PC-3 (cell line): ENCODE results near the gene COL9A3. TPM values are rescaled to one million over a fixed set of nuclear protein-coding genes. Genes with fewer than 3 reads are reported as not detected.
A peak's percentile ranks its signal among the peaks of the same experiment; 100 is the strongest.

Source experiments
- ATAC-seq: fragments of 200-7000 bp; cut with Tn5 transposase; 2 replicates; pipeline ENCODE4 v1.9.1; 2020; ENCODE audit warnings: mild to moderate bottlenecking, moderate library complexity
- BruUV-seq: library from RNA; stranded (reverse); fragments of 400-500 nt; replicated peaks from 2 replicates; lab custom pipeline; 2021; lab: Mats Ljungman, UMichigan
- CTCF ChIA-PET: fragments of 300-600 bp; sonication (Branson Sonifier 250); formaldehyde crosslinking; loops from one replicate; lab custom pipeline; 2022; ENCODE audit warnings: antibody characterized with exemption; lab: Charles Lee
- POLR2A ChIA-PET: fragments of 300-600 bp; sonication (Branson Sonifier 250); formaldehyde crosslinking; loops from one replicate; lab custom pipeline; 2022; ENCODE audit warnings: antibody characterized with exemption; ENCODE audit not compliant: unreplicated experiment; lab: Charles Lee
- DNase-seq: peaks from one replicate; pipeline ENCODE4 v3.0.0-alpha.2; 2015
- H2AFZ ChIP-seq: fragments of 300-600 bp; sonication (generic); 2 replicates; pipeline ENCODE4 v1.6.0; 2016; ENCODE audit warnings: antibody characterized with exemption, low read length
- H3F3A ChIP-seq: fragments of 300-600 bp; sonication (generic); one replicate; pipeline ENCODE4 v1.6.0; 2017; ENCODE audit warnings: antibody characterized with exemption, low read length, control low read depth, mild to moderate bottlenecking; ENCODE audit not compliant: unreplicated experiment
- H3K27ac ChIP-seq: fragments of 300-600 bp; sonication (generic); 2 replicates; pipeline ENCODE4 v1.5.1; 2016; ENCODE audit warnings: mild to moderate bottlenecking, low read length
- H3K27me3 ChIP-seq: fragments of 300-600 bp; sonication (generic); 2 replicates; pipeline ENCODE4 v1.6.1; 2016; ENCODE audit warnings: low read length, mixed read lengths
- H3K36me3 ChIP-seq: fragments of 300-600 bp; sonication (generic); 2 replicates; pipeline ENCODE4 v1.6.1; 2016; ENCODE audit warnings: low read depth, mixed run types, low read length, mixed read lengths
- H3K4me1 ChIP-seq: fragments of 300-600 bp; sonication (generic); 2 replicates; pipeline ENCODE4 v1.5.1; 2016; ENCODE audit warnings: low read length; ENCODE audit not compliant: insufficient read depth
- H3K4me2 ChIP-seq: fragments of 300-600 bp; sonication (generic); 2 replicates; pipeline ENCODE4 v1.6.0; 2016; ENCODE audit warnings: low read length
- H3K4me3 ChIP-seq: fragments of 300-600 bp; sonication (generic); 2 replicates; pipeline ENCODE4 v1.5.1; 2016; ENCODE audit warnings: mild to moderate bottlenecking, low read length, mixed read lengths
- H3K79me2 ChIP-seq: fragments of 300-600 bp; sonication (generic); 2 replicates; pipeline ENCODE4 v1.6.1; 2017; ENCODE audit warnings: low read length, mixed read lengths
- H3K9ac ChIP-seq: fragments of 300-600 bp; sonication (generic); 2 replicates; pipeline ENCODE4 v1.6.0; 2016; ENCODE audit warnings: mild to moderate bottlenecking, low read length
- H3K9me2 ChIP-seq: fragments of 300-600 bp; sonication (generic); replicated peaks from 2 replicates; pipeline ENCODE4 v1.6.1; 2016; ENCODE audit warnings: mixed run types, low read length, mixed read lengths
- H3K9me3 ChIP-seq: fragments of 300-600 bp; sonication (generic); 2 replicates; pipeline ENCODE4 v1.6.1; 2016; ENCODE audit warnings: low read length, mixed read lengths
- H4K20me1 ChIP-seq: fragments of 300-600 bp; sonication (generic); 2 replicates; pipeline ENCODE4 v1.6.1; 2016; ENCODE audit warnings: low read length, mixed read lengths
- EZH2 ChIP-seq: fragments of 300-600 bp; sonication (generic); IDR thresholded peaks from one replicate; pipeline ENCODE4 v1.6.1; 2017; ENCODE audit warnings: antibody characterized with exemption, mild to moderate bottlenecking, low read length; ENCODE audit not compliant: unreplicated experiment
- EZH2phosphoT487 ChIP-seq: fragments of 300-600 bp; sonication (generic); IDR thresholded peaks from 2 replicates; pipeline ENCODE4 v1.6.1; 2018; ENCODE audit warnings: mild to moderate bottlenecking, antibody characterized with exemption, low read length, borderline replicate concordance
- intact Hi-C: fragments of 100-400 bp; cut with micrococcal nuclease; formaldehyde crosslinking; loops from 2 replicates; pipeline ENCODE4 v1.9.0; 2023
- total RNA-seq: library from RNA; depleted of rRNA; stranded (reverse); fragments of >200 nt; gene quantifications from 2 replicates; pipeline ENCODE4 v1.2.3, GENCODE V29; 2014
- TF ChIP-seq, protein P1 (sequence below): fragments of 300-600 bp; sonication (generic); conservative IDR thresholded peaks from 2 replicates; pipeline ENCODE4 v1.5.1; 2017; ENCODE audit warnings: antibody characterized with exemption, low read depth, mild to moderate bottlenecking, low read length

Gene COL9A3
- total RNA-seq, 1 experiment from 2014 or later: 14.3 TPM

DNA sequence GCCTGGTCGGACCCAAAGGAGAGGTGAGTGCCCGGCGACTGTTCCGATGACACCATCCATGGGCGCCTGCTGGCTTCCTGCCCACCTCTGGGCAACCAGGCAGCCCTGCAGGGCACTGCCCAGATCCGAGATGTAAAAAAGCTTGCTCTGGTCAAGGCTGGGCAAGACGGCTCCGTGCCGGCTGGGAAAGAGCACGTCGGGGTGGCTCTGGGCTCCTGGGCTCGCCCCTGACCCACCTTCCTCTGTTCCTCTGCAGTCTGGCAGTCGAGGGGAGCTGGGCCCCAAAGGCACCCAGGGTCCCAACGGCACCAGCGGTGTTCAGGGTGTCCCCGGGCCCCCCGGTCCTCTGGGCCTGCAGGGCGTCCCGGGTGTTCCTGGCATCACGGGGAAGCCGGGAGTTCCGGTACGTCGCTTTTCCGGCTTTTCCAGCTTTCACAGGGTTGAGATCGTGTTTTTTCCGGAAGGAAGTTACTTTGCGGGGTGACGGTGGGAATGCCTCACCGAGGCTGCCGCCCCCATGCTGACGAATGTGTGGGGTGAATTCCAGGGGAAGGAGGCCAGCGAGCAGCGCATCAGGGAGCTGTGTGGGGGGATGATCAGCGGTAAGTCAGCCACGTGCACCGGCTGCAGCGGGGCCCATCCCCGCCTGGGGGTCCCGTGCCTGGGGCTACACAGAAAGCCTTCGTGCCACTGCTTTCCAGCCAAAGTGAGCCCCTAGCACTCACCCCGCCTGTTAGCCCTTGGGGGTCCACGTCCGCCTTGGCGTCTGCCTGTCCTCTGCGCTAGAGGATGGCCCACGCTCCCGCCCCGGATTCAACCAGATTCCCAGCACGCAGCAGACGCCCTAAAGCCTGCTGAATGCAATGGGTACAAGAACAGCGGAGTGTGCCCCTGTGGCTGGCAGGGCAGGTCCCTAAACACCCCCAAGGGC is 19.3 kb downstream of the COL9A3 start:
- no peaks in the 10 kb centered on the region for H3K27me3 ChIP-seq

GRCh38 chr20:62836967-62837490 is 20.2 kb downstream of the COL9A3 start:
- Histone ChIP-seq H3K9ac (no peak overlapping the region), H4K20me1 (no peaks in the 10 kb centered on the region), H3K27ac (no peak overlapping the region), H2AFZ (no peak overlapping the region), H3K79me2 (no peaks in the 10 kb centered on the region), H3K4me1 (peaks cover 38% of the 10 kb centered on the region), H3F3A (no peaks in the 10 kb centered on the region), H3K9me2 (no peaks in the 10 kb centered on the region), H3K36me3 (no peaks in the 10 kb centered on the region), H3K4me3 (no peak overlapping the region), H3K4me2 (no peak overlapping the region), H3K27me3 (no peaks in the 10 kb centered on the region), H3K9me3 (no peaks in the 10 kb centered on the region)
- ChIA-PET CTCF (no interaction called here), POLR2A (no interaction called here)
- intact Hi-C loops: no loop called here
- BruUV-seq: no TSS peak
- ATAC-seq (no peak), DNase-seq (no peak)
- TF ChIP-seq EZH2phosphoT487 (no peak), EZH2 (no peak)
- TF ChIP-seq, protein P1, sequence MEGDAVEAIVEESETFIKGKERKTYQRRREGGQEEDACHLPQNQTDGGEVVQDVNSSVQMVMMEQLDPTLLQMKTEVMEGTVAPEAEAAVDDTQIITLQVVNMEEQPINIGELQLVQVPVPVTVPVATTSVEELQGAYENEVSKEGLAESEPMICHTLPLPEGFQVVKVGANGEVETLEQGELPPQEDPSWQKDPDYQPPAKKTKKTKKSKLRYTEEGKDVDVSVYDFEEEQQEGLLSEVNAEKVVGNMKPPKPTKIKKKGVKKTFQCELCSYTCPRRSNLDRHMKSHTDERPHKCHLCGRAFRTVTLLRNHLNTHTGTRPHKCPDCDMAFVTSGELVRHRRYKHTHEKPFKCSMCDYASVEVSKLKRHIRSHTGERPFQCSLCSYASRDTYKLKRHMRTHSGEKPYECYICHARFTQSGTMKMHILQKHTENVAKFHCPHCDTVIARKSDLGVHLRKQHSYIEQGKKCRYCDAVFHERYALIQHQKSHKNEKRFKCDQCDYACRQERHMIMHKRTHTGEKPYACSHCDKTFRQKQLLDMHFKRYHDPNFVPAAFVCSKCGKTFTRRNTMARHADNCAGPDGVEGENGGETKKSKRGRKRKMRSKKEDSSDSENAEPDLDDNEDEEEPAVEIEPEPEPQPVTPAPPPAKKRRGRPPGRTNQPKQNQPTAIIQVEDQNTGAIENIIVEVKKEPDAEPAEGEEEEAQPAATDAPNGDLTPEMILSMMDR: no peak

More for the DNA sequence above, 19.3 kb downstream of the COL9A3 start:
- Histone ChIP-seq H3K9me2 (no peaks in the 10 kb centered on the region), H3F3A (no peaks in the 10 kb centered on the region), H3K9me3 (no peaks in the 10 kb centered on the region), H2AFZ (peak overlapping the region; percentile 60), H3K79me2 (no peaks in the 10 kb centered on the region), H3K36me3 (no peaks in the 10 kb centered on the region), H4K20me1 (no peaks in the 10 kb centered on the region), H3K9ac (peak overlapping the region; percentile 39; the same call in 1 of the 2 replicates), H3K4me1 (peaks cover 38% of the 10 kb centered on the region), H3K27ac (peak overlapping the region; percentile 15; the same call in 1 of the 2 replicates), H3K4me2 (peak overlapping the region; percentile 76), H3K4me3 (peak overlapping the region; percentile 58)
- ATAC-seq (no peak), DNase-seq (peak; percentile 53)
- TF ChIP-seq EZH2 (no peak), EZH2phosphoT487 (no peak)
- TF ChIP-seq, protein P1: no peak
- POLR2A ChIA-PET: no interaction called here
- intact Hi-C loops: no loop called here
- BruUV-seq: no TSS peak
- CTCF ChIA-PET: interaction anchor here (0.5 kb wide), 1 partner anchor 12 kb away, joined by 3 read pairs; no protein-coding TSS in a partner anchor

DNA sequence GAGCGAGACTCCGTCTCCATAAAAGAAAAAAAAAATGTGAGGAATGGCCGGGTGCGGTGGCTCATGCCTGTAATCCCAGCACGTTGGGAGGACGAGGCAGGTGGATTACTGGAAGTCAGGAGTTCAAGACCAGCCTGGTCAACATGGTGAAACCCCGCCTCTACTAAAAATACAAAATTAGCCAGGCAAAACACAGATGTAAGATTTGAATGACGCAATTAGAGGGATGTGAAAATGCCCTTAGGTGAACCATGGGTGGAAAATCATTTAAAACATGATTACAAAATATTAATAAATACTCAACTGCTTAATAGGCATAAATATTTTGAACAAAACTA is 20.9 kb downstream of the COL9A3 start:
- CTCF ChIA-PET: no interaction called here
- no TSS peak for BruUV-seq
- H3K27me3 ChIP-seq: no peaks in the 10 kb centered on the region
- no peak for TF ChIP-seq EZH2phosphoT487
- TF ChIP-seq, protein P1: no peak
- H4K20me1 ChIP-seq: no peaks in the 10 kb centered on the region
- ATAC-seq: no peak
- no peaks in the 10 kb centered on the region for H3K9me3 ChIP-seq
- no peaks in the 10 kb centered on the region for H3F3A ChIP-seq
- DNase-seq: no peak
- peaks cover 31% of the 10 kb centered on the region for H3K4me1 ChIP-seq
- intact Hi-C loops: no loop called here
- no peak overlapping the region for H3K4me3 ChIP-seq
- no peak overlapping the region for H2AFZ ChIP-seq
- H3K9me2 ChIP-seq: no peaks in the 10 kb centered on the region
- no peak overlapping the region for H3K9ac ChIP-seq
- no peaks in the 10 kb centered on the region for H3K79me2 ChIP-seq
- H3K4me2 ChIP-seq: no peak overlapping the region
- POLR2A ChIA-PET: no interaction called here
- no peak overlapping the region for H3K27ac ChIP-seq
- no peaks in the 10 kb centered on the region for H3K36me3 ChIP-seq
